ENCODE results near the gene DGKB.

The DGKB gene

GRCh38 chr7:14236834-14237233, 665.7 kb downstream of the DGKB start:
- DNase-seq (ENCODE audit: extremely low read depth in 1 of 2, low read depth in 1 of 2): no peak

- no peak for DNase-seq (ENCODE audit: extremely low read depth in 1 of 2, low read depth in 1 of 2)
These were observed 667.5 kb downstream of the DGKB start for GRCh38 chr7:14235056-14235455.

GRCh38 chr7:14233868-14234369, 668.6 kb downstream of the DGKB start:
- DNase-seq (ENCODE audit: extremely low read depth in 1 of 2, low read depth in 1 of 2): no peak

GRCh38 chr7:14233076-14233867, 669.3 kb downstream of the DGKB start:
- no peak for DNase-seq (ENCODE audit: extremely low read depth in 1 of 2, low read depth in 1 of 2)

GRCh38 chr7:14229047-14229446, 673.5 kb downstream of the DGKB start:
- DNase-seq (ENCODE audit: extremely low read depth in 1 of 2, low read depth in 1 of 2): no peak

GRCh38 chr7:14228341-14228740, 674.2 kb downstream of the DGKB start:
- DNase-seq (ENCODE audit: extremely low read depth in 1 of 2, low read depth in 1 of 2): no peak

- DNase-seq (ENCODE audit: extremely low read depth in 1 of 2, low read depth in 1 of 2): no peak
These were observed 676.4 kb downstream of the DGKB start for GRCh38 chr7:14226126-14226525.

- no peak for DNase-seq (ENCODE audit: extremely low read depth in 1 of 2, low read depth in 1 of 2)
These were observed 683.4 kb downstream of the DGKB start for GRCh38 chr7:14219125-14219524.

- no peak for DNase-seq (ENCODE audit: extremely low read depth in 1 of 2, low read depth in 1 of 2)
These were observed 684.2 kb downstream of the DGKB start for GRCh38 chr7:14218338-14218737.

- no peak for DNase-seq (ENCODE audit: extremely low read depth in 1 of 2, low read depth in 1 of 2)
These were observed 692.6 kb downstream of the DGKB start for GRCh38 chr7:14209896-14210484.

- DNase-seq (ENCODE audit: extremely low read depth in 1 of 2, low read depth in 1 of 2): no peak
These were observed 694.8 kb downstream of the DGKB start for GRCh38 chr7:14207711-14208110.

- no peak for DNase-seq (ENCODE audit: extremely low read depth in 1 of 2, low read depth in 1 of 2)
These were observed 695.4 kb downstream of the DGKB start for GRCh38 chr7:14207138-14207537.

- no peak for DNase-seq (ENCODE audit: extremely low read depth in 1 of 2, low read depth in 1 of 2)
These were observed 696.4 kb downstream of the DGKB start for GRCh38 chr7:14206121-14206520.

- no peak for DNase-seq (ENCODE audit: extremely low read depth in 1 of 2, low read depth in 1 of 2)
These were observed 701.2 kb downstream of the DGKB start for GRCh38 chr7:14201353-14201752.

GRCh38 chr7:14199336-14199735, 703.2 kb downstream of the DGKB start:
- DNase-seq (ENCODE audit: extremely low read depth in 1 of 2, low read depth in 1 of 2): no peak

GRCh38 chr7:14197280-14197679, 705.3 kb downstream of the DGKB start:
- DNase-seq (ENCODE audit: extremely low read depth in 1 of 2, low read depth in 1 of 2): no peak

- DNase-seq (ENCODE audit: extremely low read depth in 1 of 2, low read depth in 1 of 2): no peak
These were observed 706.0 kb downstream of the DGKB start for GRCh38 chr7:14196555-14196954.

- DNase-seq (ENCODE audit: extremely low read depth in 1 of 2, low read depth in 1 of 2): no peak
These were observed 706.7 kb downstream of the DGKB start for GRCh38 chr7:14195871-14196270.

GRCh38 chr7:14195079-14195478, 707.5 kb downstream of the DGKB start:
- DNase-seq (ENCODE audit: extremely low read depth in 1 of 2, low read depth in 1 of 2): no peak

- no peak for DNase-seq (ENCODE audit: extremely low read depth in 1 of 2, low read depth in 1 of 2)
These were observed 710.9 kb downstream of the DGKB start for GRCh38 chr7:14191686-14192098.

- no peak for DNase-seq (ENCODE audit: extremely low read depth in 1 of 2, low read depth in 1 of 2)
These were observed 718.2 kb downstream of the DGKB start for GRCh38 chr7:14184292-14184864.

GRCh38 chr7:14179781-14180180, 722.8 kb downstream of the DGKB start:
- no peak for DNase-seq (ENCODE audit: extremely low read depth in 1 of 2, low read depth in 1 of 2)

All from stimulated activated CD8-positive, alpha-beta memory T cell treated with anti-CD3 and anti-CD28 coated beads, Interleukin-7, amount 100 ng/mL, for 48 hours (primary cell).